IMR-90 (cell line): ENCODE measurements around the gene SUPV3L1. TPM values are rescaled to one million over a fixed set of nuclear protein-coding genes. Genes with fewer than 3 reads are reported as not detected.

Experiments
- ATAC-seq: fragments of 200-7000 bp; cut with Tn5 transposase; 2 replicates; pipeline ENCODE4 v1.9.1; 2020; ENCODE audit warnings: low read depth, mild to moderate bottlenecking, moderate library complexity
- BruUV-seq: library from RNA; stranded (reverse); fragments of 400-500 nt; replicated peaks from 2 replicates; lab custom pipeline; 2021; lab: Mats Ljungman, UMichigan
- CTCF ChIA-PET: fragments of 300-600 bp; formaldehyde crosslinking; extraction: SDS; loops from one replicate; lab custom pipeline; 2021; ENCODE audit warnings: antibody characterized with exemption; lab: Yijun Ruan, JAX
- POLR2A ChIA-PET: fragments of 300-600 bp; sonication (Branson Sonifier 250); formaldehyde crosslinking; loops from one replicate; lab custom pipeline; 2022; ENCODE audit warnings: antibody characterized with exemption; ENCODE audit not compliant: unreplicated experiment; lab: Charles Lee
- DNase-seq: peaks from one replicate; pipeline ENCODE4 v3.0.0; 2013
- H2AFZ ChIP-seq: replicated peaks from 2 replicates; pipeline ENCODE3; 2013; ENCODE audit warnings: low read length, mild to moderate bottlenecking; ENCODE audit not compliant: poor library complexity
- H2AK5ac ChIP-seq: 2 replicates; pipeline ENCODE4 v1.6.1; 2013; ENCODE audit warnings: low read depth, low read length, inconsistent platforms
- H2AK9ac ChIP-seq: replicated peaks from 2 replicates; pipeline ENCODE3; 2013; ENCODE audit warnings: mild to moderate bottlenecking, low read depth, low read length, moderate library complexity; ENCODE audit not compliant: poor library complexity
- H2BK120ac ChIP-seq: 2 replicates; pipeline ENCODE4 v1.6.1; 2013; ENCODE audit warnings: low read depth, low read length, inconsistent platforms
- H2BK15ac ChIP-seq: 3 replicates; pipeline ENCODE4 v1.6.1; 2013; ENCODE audit warnings: low read depth, low read length, inconsistent platforms
- H2BK20ac ChIP-seq: 2 replicates; pipeline ENCODE4 v1.6.1; 2013; ENCODE audit warnings: low read depth, mild to moderate bottlenecking, inconsistent platforms, low read length, moderate library complexity
- H2BK5ac ChIP-seq: 2 replicates; pipeline ENCODE4 v1.6.1; 2013; ENCODE audit warnings: mild to moderate bottlenecking, low read depth, low read length, inconsistent platforms; ENCODE audit not compliant: poor library complexity, severe bottlenecking
- H3K14ac ChIP-seq: replicated peaks from 2 replicates; pipeline ENCODE4 v1.6.1; 2013; ENCODE audit warnings: low read depth, low read length, inconsistent platforms
- H3K18ac ChIP-seq: 2 replicates; pipeline ENCODE4 v1.6.1; 2013; ENCODE audit warnings: low read depth, low read length, control low read depth
- H3K23ac ChIP-seq: 2 replicates; pipeline ENCODE4 v1.6.1; 2013; ENCODE audit warnings: low read depth, low read length, inconsistent platforms
- H3K27ac ChIP-seq: 2 replicates; pipeline ENCODE4 v1.5.1; 2013; ENCODE audit warnings: mild to moderate bottlenecking, control low read depth, low read length; ENCODE audit not compliant: insufficient read depth
- H3K27me3 ChIP-seq: 2 replicates; pipeline ENCODE4 v1.6.1; 2013; ENCODE audit warnings: low read length; ENCODE audit not compliant: control insufficient read depth, insufficient read depth
- H3K36me3 ChIP-seq: 2 replicates; pipeline ENCODE4 v1.6.1; 2013; ENCODE audit warnings: low read length, mixed read lengths; ENCODE audit not compliant: control insufficient read depth, insufficient read depth
- H3K4ac ChIP-seq: 2 replicates; pipeline ENCODE4 v1.6.1; 2013; ENCODE audit warnings: low read depth, low read length, inconsistent platforms
- H3K4me1 ChIP-seq: 2 replicates; pipeline ENCODE4 v1.6.1; 2013; ENCODE audit warnings: low read length, mixed read lengths; ENCODE audit not compliant: control insufficient read depth, insufficient read depth
- H3K4me2 ChIP-seq: 2 replicates; pipeline ENCODE4 v1.6.1; 2013; ENCODE audit warnings: low read depth, mild to moderate bottlenecking, control low read depth, low read length, moderate library complexity
- H3K4me3 ChIP-seq: 2 replicates; pipeline ENCODE4 v1.5.1; 2013; ENCODE audit warnings: low read depth, mild to moderate bottlenecking, control low read depth, low read length, moderate library complexity; ENCODE audit not compliant: insufficient read depth
- H3K56ac ChIP-seq: 2 replicates; pipeline ENCODE4 v1.6.1; 2013; ENCODE audit warnings: low read length, inconsistent platforms; ENCODE audit not compliant: insufficient read depth; ENCODE audit errors: extremely low read depth
- H3K79me1 ChIP-seq, 2 experiments: 2 replicates each; pipeline ENCODE4 v1.6.1; 2013; ENCODE audit warnings: low read length in 2 of 2, inconsistent platforms in 1 of 2, low read depth in 1 of 2
- H3K9ac ChIP-seq: 2 replicates; pipeline ENCODE4 v1.6.1; 2013; ENCODE audit warnings: low read depth, low read length, control low read depth
- H3K9me1 ChIP-seq: 2 replicates; pipeline ENCODE4 v1.6.1; 2013; ENCODE audit warnings: low read length, inconsistent platforms; ENCODE audit not compliant: insufficient read depth
- H3K9me3 ChIP-seq: 2 replicates; pipeline ENCODE4 v1.6.1; 2013; ENCODE audit warnings: low read length; ENCODE audit not compliant: control insufficient read depth, insufficient read depth
- H4K20me1 ChIP-seq: 2 replicates; pipeline ENCODE4 v1.6.1; 2013; ENCODE audit warnings: low read length, inconsistent platforms; ENCODE audit not compliant: insufficient read depth
- H4K5ac ChIP-seq: 2 replicates; pipeline ENCODE4 v1.6.1; 2013; ENCODE audit warnings: mild to moderate bottlenecking, low read depth, low read length, control low read depth
- H4K8ac ChIP-seq, 2 experiments: 2 replicates each; pipeline ENCODE4 v1.6.1; 2013; ENCODE audit warnings: low read depth in 2 of 2, low read length in 2 of 2, control low read depth in 1 of 2, inconsistent platforms in 1 of 2
- H4K91ac ChIP-seq: 2 replicates; pipeline ENCODE4 v1.6.1; 2013; ENCODE audit warnings: low read depth, low read length, inconsistent platforms; ENCODE audit not compliant: insufficient read depth
- BHLHE40 ChIP-seq: fragments of 150-350 bp; IDR thresholded peaks from 2 replicates; pipeline ENCODE4 v1.6.1; 2016; ENCODE audit warnings: mild to moderate bottlenecking, low read depth, low read length
- CEBPB ChIP-seq: IDR thresholded peaks from 2 replicates; pipeline ENCODE4 v1.6.1; 2012; ENCODE audit warnings: low read depth, low read length, improper control_type of control experiment
- CHD1 ChIP-seq: IDR thresholded peaks from 2 replicates; pipeline ENCODE4 v1.6.1; 2012; ENCODE audit warnings: low read depth, low read length, improper control_type of control experiment
- CTCF ChIP-seq: conservative IDR thresholded peaks from 2 replicates; pipeline ENCODE4 v1.5.1; 2012; ENCODE audit warnings: mild to moderate bottlenecking, low read depth, low read length, improper control_type of control experiment
- ELK1 ChIP-seq: fragments of 150-350 bp; IDR thresholded peaks from 2 replicates; pipeline ENCODE4 v1.6.1; 2016; ENCODE audit warnings: low read depth, mild to moderate bottlenecking, low read length, moderate library complexity, borderline replicate concordance
- FOS ChIP-seq: fragments of 150-350 bp; IDR thresholded peaks from 2 replicates; pipeline ENCODE4 v1.6.1; 2016; ENCODE audit warnings: low read depth, low read length
- MAFK ChIP-seq: IDR thresholded peaks from 2 replicates; pipeline ENCODE4 v1.6.1; 2012; ENCODE audit warnings: low read depth, low read length, improper control_type of control experiment
- MAZ ChIP-seq: IDR thresholded peaks from 2 replicates; pipeline ENCODE4 v1.6.1; 2012; ENCODE audit warnings: low read depth, mild to moderate bottlenecking, low read length, improper control_type of control experiment, moderate library complexity, borderline replicate concordance
- MXI1 ChIP-seq: IDR thresholded peaks from 2 replicates; pipeline ENCODE4 v1.6.1; 2012; ENCODE audit warnings: low read depth, mild to moderate bottlenecking, low read length, moderate library complexity, borderline replicate concordance
- NFE2L2 ChIP-seq: fragments of 150-350 bp; IDR thresholded peaks from 2 replicates; pipeline ENCODE4 v1.6.1; 2016; ENCODE audit warnings: low read depth, mild to moderate bottlenecking, low read length
- POLR2A ChIP-seq: IDR thresholded peaks from 2 replicates; pipeline ENCODE4 v1.6.1; 2012; ENCODE audit warnings: mild to moderate bottlenecking, low read depth, low read length
- RAD21 ChIP-seq: IDR thresholded peaks from 2 replicates; pipeline ENCODE4 v1.6.1; 2012; ENCODE audit warnings: low read length, improper control_type of control experiment
- RCOR1 ChIP-seq: IDR thresholded peaks from 2 replicates; pipeline ENCODE4 v1.6.1; 2012; ENCODE audit warnings: mild to moderate bottlenecking, low read length, improper control_type of control experiment; ENCODE audit not compliant: insufficient replicate concordance
- RFX5 ChIP-seq: IDR thresholded peaks from 2 replicates; pipeline ENCODE4 v1.8.0; 2012; ENCODE audit warnings: low read depth, mild to moderate bottlenecking, low read length, moderate library complexity
- SMC3 ChIP-seq: fragments of 150-350 bp; IDR thresholded peaks from 2 replicates; pipeline ENCODE4 v1.6.1; 2016; ENCODE audit warnings: low read depth, mild to moderate bottlenecking, antibody characterized with exemption, low read length, moderate library complexity
- USF2 ChIP-seq: fragments of 150-350 bp; IDR thresholded peaks from 2 replicates; pipeline ENCODE4 v1.6.1; 2017; ENCODE audit warnings: mild to moderate bottlenecking, antibody characterized with exemption, low read length, low read depth
- WGBS, 2 experiments: methylation state at CpG; one replicate each; pipeline versions ENCODE4 v1.1.5 to v1.1.7; 2013; ENCODE audit warnings: missing lambda C conversion rate in 2 of 2; ENCODE audit not compliant: insufficient read length in 1 of 2; ENCODE audit errors: extremely low coverage in 2 of 2; 5-methylcytosine and 5-hydroxymethylcytosine counted together
- dilution Hi-C: fragments of 300-500 bp; cut with HindIII; formaldehyde crosslinking; loops from one replicate; pipeline ENCODE4 v1.14.3; 2018; ENCODE audit warnings: low sequenced_read_pairs; ENCODE audit not compliant: unreplicated experiment
- in situ Hi-C: fragments of 300-500 bp; cut with MboI; formaldehyde crosslinking; loops from 3 replicates; pipeline ENCODE4 v1.14.3; 2019; ENCODE audit warnings: low sequenced_read_pairs, inconsistent platforms, mixed read lengths
- intact Hi-C: fragments of 100-400 bp; cut with micrococcal nuclease; formaldehyde crosslinking; loops from 2 replicates; pipeline ENCODE4 v1.10.0; 2022
- polyA plus RNA-seq, 3 experiments: library from polyadenylated mRNA; depleted of rRNA; stranded (reverse); fragments of >200 nt; gene quantifications; 2 replicates each; pipeline ENCODE4 v1.2.3, GENCODE V29; 2012; ENCODE audit warnings: low replicate concordance in 1 of 3
- total RNA-seq: library from RNA; depleted of rRNA; stranded (reverse); fragments of >200 nt; gene quantifications from 2 replicates; pipeline ENCODE4 v1.2.3, GENCODE V29; 2012

Gene SUPV3L1
- total and polyA plus RNA-seq, 2 of the 4 experiments (the other 2 are of a cell fraction), result 24.4 to 26.5 TPM

- no peak overlapping the region for H3K18ac ChIP-seq
- intact Hi-C loops (no loop called here), dilution Hi-C loops (no loop called here), in situ Hi-C loops (no loop called here)
- no peak overlapping the region for H4K91ac ChIP-seq
- H2AK5ac ChIP-seq, result no peak overlapping the region
- DNase-seq, result no peak
- H2BK120ac ChIP-seq, result no peak overlapping the region
- H3K9me1 ChIP-seq, result no peaks in the 10 kb centered on the region
- no peak overlapping the region for H3K9ac ChIP-seq
- no peak overlapping the region for H3K14ac ChIP-seq
- H3K4ac ChIP-seq, result no peak overlapping the region
- no peak for ATAC-seq
- no peak overlapping the region for H3K56ac ChIP-seq
- H3K4me3 ChIP-seq, result no peak overlapping the region
- no peaks in the 10 kb centered on the region for H3K4me1 ChIP-seq
- peaks cover 27% of the 10 kb centered on the region for H3K27me3 ChIP-seq
- 83% methylated on average over 4 of the region's 14 CpGs; no CpG with 5 or more reads in 1 of the 2 experiments for WGBS, 2 experiments
- no peak overlapping the region for H3K27ac ChIP-seq
- no peak overlapping the region for H2BK5ac ChIP-seq
- TF ChIP-seq MAZ, result no peak
- no peak for TF ChIP-seq FOS
- no peak for TF ChIP-seq USF2
- TF ChIP-seq NFE2L2, result no peak
- no peak for TF ChIP-seq MAFK
- no peak for TF ChIP-seq RFX5
- TF ChIP-seq MXI1, result no peak
- TF ChIP-seq ELK1, result no peak
- no peak for TF ChIP-seq CTCF
- TF ChIP-seq BHLHE40, result no peak
- TF ChIP-seq POLR2A, result no peak
- TF ChIP-seq RAD21, result no peak
- no peak for TF ChIP-seq CEBPB
- no peak for TF ChIP-seq CHD1
- no peak for TF ChIP-seq SMC3
- no peak for TF ChIP-seq RCOR1
- no peaks in the 10 kb centered on the region for H3K36me3 ChIP-seq
- H2AFZ ChIP-seq, result no peak overlapping the region
- no peak overlapping the region for H3K23ac ChIP-seq
- H4K20me1 ChIP-seq, result no peaks in the 10 kb centered on the region
- no peak overlapping the region for H2AK9ac ChIP-seq
- CTCF ChIA-PET, result no interaction called here
- H2BK15ac ChIP-seq, result no peak overlapping the region
- H3K79me1 ChIP-seq, result no peaks in the 10 kb centered on the region
- no peak overlapping the region for H3K4me2 ChIP-seq
- no peaks in the 10 kb centered on the region for H3K9me3 ChIP-seq
- no peak overlapping the region for H4K5ac ChIP-seq
- BruUV-seq, result no TSS peak
- no peak overlapping the region for H4K8ac ChIP-seq
- POLR2A ChIA-PET, result no interaction called here
- no peak overlapping the region for H2BK20ac ChIP-seq
Measured at GRCh38 chr10:69246581-69247312, 66.7 kb downstream of the SUPV3L1 start.
